K562 (cell line): ENCODE data around the gene ZFR2. TPM values are rescaled to one million over a fixed set of nuclear protein-coding genes. Genes with fewer than 3 reads are reported as not detected.
A peak's percentile ranks its signal among the peaks of the same experiment; 100 is the strongest.

Experiments used
- ATAC-seq: fragments of 200-7000 bp; cut with Tn5 transposase; 3 replicates; pipeline ENCODE4 v1.9.1; 2020; ENCODE audit warnings: moderate library complexity
- BruUV-seq: library from RNA; stranded (reverse); fragments of 400-500 nt; replicated peaks from 2 replicates; lab custom pipeline; 2021; lab: Mats Ljungman, UMichigan
- CTCF ChIA-PET: fragments of 300-600 bp; formaldehyde crosslinking; extraction: SDS; loops from one replicate; lab custom pipeline; 2021; ENCODE audit warnings: low intra/inter-chr PET ratio; lab: Yijun Ruan, JAX
- POLR2A ChIA-PET: fragments of 300-600, 350-650 bp; sonication (Branson Sonifier 250); formaldehyde crosslinking; extraction: SDS; loops from one replicate; lab custom pipeline; 2021; ENCODE audit warnings: antibody characterized with exemption, inconsistent platforms; lab: Yijun Ruan, JAX
- DNase-seq, 4 experiments: peaks; one replicate each; pipeline versions ENCODE4 v3.0.0 to v3.0.0-alpha.2; 2011 to 2018; ENCODE audit warnings: low spot score in 3 of 4, mixed read lengths in 3 of 4; ENCODE audit errors: extremely low read depth in 1 of 4
- FAIRE-seq: peaks from 2 replicates; lab custom pipeline; 2011; peaks lifted over from hg19 to GRCh38; lab: Jason Lieb, UNC
- H2AFZ ChIP-seq: 2 replicates; pipeline ENCODE4 v1.6.0; 2011; ENCODE audit warnings: low read depth, low read length, control low read depth, inconsistent platforms
- H3K27ac ChIP-seq: fragments of 200-600 bp; 3 replicates; pipeline ENCODE4 v1.8.0; 2011; ENCODE audit warnings: low read depth, mild to moderate bottlenecking, control low read depth, inconsistent platforms, low read length, moderate library complexity, mixed read lengths; ENCODE audit errors: extremely low read depth
- H3K27me3 ChIP-seq, 2 experiments: fragments of 300-600 bp in 1 of 2; 2 replicates in 1 of 2; 3 replicates in 1 of 2; pipeline versions ENCODE4 v1.6.0 to v1.8.0; 2011; ENCODE audit warnings: inconsistent platforms in 2 of 2, low read length in 2 of 2, mild to moderate bottlenecking in 1 of 2, mixed read lengths in 1 of 2, moderate library complexity in 1 of 2; ENCODE audit not compliant: control insufficient read depth in 2 of 2, insufficient read depth in 2 of 2
- H3K36me3 ChIP-seq: fragments of 300-600 bp; 3 replicates; pipeline ENCODE4 v1.8.0; 2011; ENCODE audit warnings: mild to moderate bottlenecking, low read length, inconsistent platforms; ENCODE audit not compliant: control insufficient read depth, insufficient read depth
- H3K4me1 ChIP-seq, 2 experiments: fragments of 200-600 bp in 1 of 2; replicated peaks in 1 of 2; 2 replicates in 1 of 2; 3 replicates in 1 of 2; pipeline versions ENCODE4 v1.5.1 to v1.8.0; 2011; ENCODE audit warnings: inconsistent platforms in 2 of 2, low read length in 2 of 2, mild to moderate bottlenecking in 1 of 2, mixed read lengths in 1 of 2, moderate library complexity in 1 of 2; ENCODE audit not compliant: control insufficient read depth in 2 of 2, insufficient read depth in 2 of 2
- H3K4me2 ChIP-seq: 2 replicates; pipeline ENCODE4 v1.6.1; 2011; ENCODE audit warnings: low read length, control low read depth, inconsistent platforms, mixed read lengths; ENCODE audit not compliant: insufficient read depth
- H3K4me3 ChIP-seq: fragments of 200-600 bp; sonication (generic), shearing (Covaris generic); 2 replicates; pipeline ENCODE4 v1.5.1; 2016; ENCODE audit warnings: control low read depth, inconsistent platforms
- H3K79me2 ChIP-seq: fragments of 200-600 bp; 3 replicates; pipeline ENCODE4 v1.8.0; 2011; ENCODE audit warnings: low read length, inconsistent platforms; ENCODE audit not compliant: control insufficient read depth, insufficient read depth
- H3K9ac ChIP-seq, 2 experiments: 2 replicates each; pipeline versions ENCODE4 v1.6.0 to v1.6.1; 2011; ENCODE audit warnings: low read depth in 2 of 2, low read length in 2 of 2, control low read depth in 1 of 2, inconsistent platforms in 1 of 2, mild to moderate bottlenecking in 1 of 2, mixed read lengths in 1 of 2; ENCODE audit not compliant: insufficient read depth in 1 of 2
- H3K9me1 ChIP-seq: one replicate; pipeline ENCODE4 v1.6.0; 2011; ENCODE audit warnings: inconsistent platforms, mild to moderate bottlenecking, low read length, moderate library complexity; ENCODE audit not compliant: control insufficient read depth, insufficient read depth
- H3K9me3 ChIP-seq: replicated peaks from 2 replicates; pipeline ENCODE4 v1.5.1; 2011; ENCODE audit warnings: low read depth, low read length, inconsistent platforms; ENCODE audit not compliant: control insufficient read depth, insufficient read depth
- H4K20me1 ChIP-seq: replicated peaks from 2 replicates; pipeline ENCODE4 v1.6.1; 2011; ENCODE audit warnings: low read length, inconsistent platforms, mixed read lengths; ENCODE audit not compliant: control insufficient read depth, insufficient read depth
- ATF7 ChIP-seq: fragments of 450-650 bp; IDR thresholded peaks from 2 replicates; pipeline ENCODE4 v1.7.1; 2014; ENCODE audit warnings: mild to moderate bottlenecking, moderate library complexity
- BCOR ChIP-seq: fragments of 450-650 bp; IDR thresholded peaks from 2 replicates; pipeline ENCODE4 v1.6.1; 2016
- C11orf30 ChIP-seq: fragments of 450-650 bp; IDR thresholded peaks from 2 replicates; pipeline ENCODE4 v1.6.1; 2016; ENCODE audit warnings: low read depth, mild to moderate bottlenecking
- CBFA2T2 ChIP-seq: fragments of 450-650 bp; conservative IDR thresholded peaks from 2 replicates; pipeline ENCODE4 v1.6.1; 2017; ENCODE audit warnings: mild to moderate bottlenecking
- CTBP1 ChIP-seq: fragments of 450-650 bp; IDR thresholded peaks from 2 replicates; pipeline ENCODE4 v1.6.1; 2016; ENCODE audit warnings: borderline replicate concordance
- EGR1 ChIP-seq: fragments of 450-650 bp; conservative IDR thresholded peaks from 2 replicates; pipeline ENCODE4 v1.6.1; 2017; ENCODE audit warnings: mild to moderate bottlenecking
- JUND ChIP-seq, 2 experiments: IDR thresholded peaks; 2 replicates in 1 of 2; 3 replicates in 1 of 2; pipeline ENCODE4 v1.6.1; 2011; ENCODE audit warnings: borderline replicate concordance in 2 of 2, low read depth in 2 of 2, low read length in 2 of 2, improper control_type of control experiment in 1 of 2, missing biosample characterization in 1 of 2, missing genetic modification characterization in 1 of 2, missing genetic modification reagents in 1 of 2
- KDM1A ChIP-seq, 2 experiments: fragments of 450-650 bp; IDR thresholded peaks; 2 replicates each; pipeline ENCODE4 v1.6.1; 2016; ENCODE audit warnings: mild to moderate bottlenecking in 2 of 2
- NFE2L1 ChIP-seq: fragments of 450-650 bp; IDR thresholded peaks from 2 replicates; pipeline ENCODE4 v1.6.1; 2016; ENCODE audit warnings: missing genetic modification characterization, low read depth, mild to moderate bottlenecking, missing compliant biosample characterization, moderate library complexity, borderline replicate concordance
- PTBP1 ChIP-seq: fragments of 200-400 bp; formaldehyde crosslinking; IDR thresholded peaks from 2 replicates; pipeline ENCODE4 v1.6.1; 2017; ENCODE audit warnings: low read depth, low read length
- RFX1 ChIP-seq: fragments of 450-650 bp; IDR thresholded peaks from 2 replicates; pipeline ENCODE4 v1.6.1; 2016; ENCODE audit warnings: mild to moderate bottlenecking, moderate library complexity
- TAF15 ChIP-seq: fragments of 200-400 bp; formaldehyde crosslinking; IDR thresholded peaks from 2 replicates; pipeline ENCODE4 v1.6.1; 2017; ENCODE audit warnings: mild to moderate bottlenecking, low read depth, low read length, moderate library complexity
- TEAD1 ChIP-seq, 2 experiments: fragments of 450-650 bp in 1 of 2; sonication (generic) in 1 of 2; formaldehyde crosslinking; IDR thresholded peaks; 2 replicates each; pipeline versions ENCODE4 v1.4.0 to v1.8.0; 2020 to 2022; ENCODE audit warnings: mild to moderate bottlenecking in 2 of 2, missing genetic modification reagents in 1 of 2
- ZNF311 ChIP-seq: fragments of 250-450 bp; sonication (Bioruptor Pico); IDR thresholded peaks from 2 replicates; pipeline ENCODE4 v1.4.0; 2020; ENCODE audit warnings: mild to moderate bottlenecking, moderate library complexity
- WGBS: fragments of 100-300 bp; shearing (Covaris generic); methylation state at CpG from one replicate; pipeline ENCODE4 v1.1.6; 2016; ENCODE audit warnings: low coverage, mixed read lengths; ENCODE audit not compliant: insufficient coverage; ENCODE audit errors: missing lambda C conversion rate; 5-methylcytosine and 5-hydroxymethylcytosine counted together
- in situ Hi-C: fragments of 300-500 bp; cut with MboI; formaldehyde crosslinking; loops from 4 replicates; pipeline ENCODE4 v1.15.0; 2018; ENCODE audit warnings: inconsistent platforms, mixed read lengths
- intact Hi-C: fragments of 100-400 bp; cut with micrococcal nuclease; formaldehyde crosslinking; loops from 2 replicates; pipeline ENCODE4 v1.14.2; 2022
- polyA plus RNA-seq, 8 experiments: library from polyadenylated mRNA; depleted of rRNA in 4 of 8; stranded (reverse) in 5 of 8; unstranded in 3 of 8; fragments of >200 nt; fragmentation: Nextera tagmentation in 2 of 8; fragmentation: Illumina TruSeq in 1 of 8; extraction: Ambion mirVana in 2 of 8; extraction: Trizol in 1 of 8; gene quantifications; 2 replicates each; pipeline versions ENCODE4 v1.2.1 to v1.2.3, GENCODE V29; 2011 to 2014; ENCODE audit warnings: inconsistent platforms in 1 of 8, missing spikeins in 1 of 8
- total RNA-seq, 7 experiments: library from RNA; depleted of rRNA in 6 of 7; stranded (reverse); fragments of >200 nt in 6 of 7; fragmentation: Illumina TruSeq in 2 of 7; extraction: Trizol in 2 of 7; gene quantifications; 2 replicates each; pipeline versions ENCODE4 v1.2.1 to v1.2.3, GENCODE V29; 2011 to 2021; ENCODE audit warnings: low replicate concordance in 1 of 7
- TF ChIP-seq, protein P1 (sequence below): fragments of 250-450 bp; sonication (Bioruptor Pico); IDR thresholded peaks from 2 replicates; pipeline ENCODE4 v1.5.0; 2021
- TF ChIP-seq, protein P2 (sequence below): sonication (generic); formaldehyde crosslinking; IDR thresholded peaks from 2 replicates; pipeline ENCODE4 v1.8.0; 2022; ENCODE audit warnings: mild to moderate bottlenecking, missing genetic modification reagents

ZFR2 gene
- total and polyA plus RNA-seq, 9 of the 15 experiments (the other 6 are each of a cell fraction or from before 2014, with no cell fraction given) = 0.03 to 0.59 (median 0.07) TPM; not detected in 6

DNA sequence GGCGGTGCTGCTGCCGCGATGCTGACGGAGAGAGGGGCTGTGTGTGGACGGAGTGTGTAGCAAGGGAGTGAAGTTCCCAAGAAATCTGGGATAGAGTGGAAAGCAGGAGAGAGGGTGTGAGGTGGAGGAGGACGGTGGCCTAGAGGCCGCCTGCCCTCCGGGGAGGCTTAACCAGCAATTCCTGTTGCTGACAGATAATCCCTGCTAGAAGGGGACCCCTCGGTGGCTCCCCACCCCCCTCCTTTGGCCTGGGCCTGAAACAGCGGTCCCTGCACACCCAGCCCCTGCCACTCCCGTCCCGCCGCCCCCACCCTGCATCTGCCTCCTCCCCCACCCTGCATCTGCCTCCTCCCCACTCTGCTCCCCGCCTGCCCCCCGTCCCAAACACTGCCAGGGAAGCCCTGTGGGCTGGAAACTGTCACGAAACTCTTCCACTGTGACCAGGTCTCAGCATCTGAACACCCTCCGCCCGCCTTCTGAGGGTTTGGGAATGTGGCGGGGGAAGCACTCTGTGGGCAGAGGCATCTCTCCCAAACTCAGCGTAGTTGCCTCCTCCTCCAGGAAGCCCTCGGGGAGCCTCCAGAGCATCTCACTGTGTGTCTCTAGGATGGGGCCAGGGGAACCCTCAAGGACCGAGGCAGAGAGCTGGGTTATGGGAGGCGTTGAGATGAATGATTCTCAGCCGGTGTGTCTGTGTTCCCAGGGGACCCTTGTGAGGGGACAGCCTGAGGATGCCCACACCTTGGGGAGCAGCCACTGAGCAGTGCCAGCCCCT is 65.5 kb downstream of the ZFR2 start (continued):
- TF ChIP-seq JUND (IDR thresholded peaks at IDR 0.05; ENCODE audit: borderline replicate concordance, low read depth, low read length) (no peak), JUND (tag; IDR thresholded peaks at IDR 0.05; ENCODE audit: borderline replicate concordance, low read depth, low read length) (no peak), BCOR (peak; percentile 48; the same call in 1 of the 2 replicates), TAF15 (no peak)
- TF ChIP-seq, protein P1, sequence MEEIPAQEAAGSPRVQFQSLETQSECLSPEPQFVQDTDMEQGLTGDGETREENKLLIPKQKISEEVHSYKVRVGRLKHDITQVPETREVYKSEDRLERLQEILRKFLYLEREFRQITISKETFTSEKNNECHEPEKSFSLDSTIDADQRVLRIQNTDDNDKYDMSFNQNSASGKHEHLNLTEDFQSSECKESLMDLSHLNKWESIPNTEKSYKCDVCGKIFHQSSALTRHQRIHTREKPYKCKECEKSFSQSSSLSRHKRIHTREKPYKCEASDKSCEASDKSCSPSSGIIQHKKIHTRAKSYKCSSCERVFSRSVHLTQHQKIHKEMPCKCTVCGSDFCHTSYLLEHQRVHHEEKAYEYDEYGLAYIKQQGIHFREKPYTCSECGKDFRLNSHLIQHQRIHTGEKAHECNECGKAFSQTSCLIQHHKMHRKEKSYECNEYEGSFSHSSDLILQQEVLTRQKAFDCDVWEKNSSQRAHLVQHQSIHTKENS (CRISPR knock-in tag) = no peak

DNA sequence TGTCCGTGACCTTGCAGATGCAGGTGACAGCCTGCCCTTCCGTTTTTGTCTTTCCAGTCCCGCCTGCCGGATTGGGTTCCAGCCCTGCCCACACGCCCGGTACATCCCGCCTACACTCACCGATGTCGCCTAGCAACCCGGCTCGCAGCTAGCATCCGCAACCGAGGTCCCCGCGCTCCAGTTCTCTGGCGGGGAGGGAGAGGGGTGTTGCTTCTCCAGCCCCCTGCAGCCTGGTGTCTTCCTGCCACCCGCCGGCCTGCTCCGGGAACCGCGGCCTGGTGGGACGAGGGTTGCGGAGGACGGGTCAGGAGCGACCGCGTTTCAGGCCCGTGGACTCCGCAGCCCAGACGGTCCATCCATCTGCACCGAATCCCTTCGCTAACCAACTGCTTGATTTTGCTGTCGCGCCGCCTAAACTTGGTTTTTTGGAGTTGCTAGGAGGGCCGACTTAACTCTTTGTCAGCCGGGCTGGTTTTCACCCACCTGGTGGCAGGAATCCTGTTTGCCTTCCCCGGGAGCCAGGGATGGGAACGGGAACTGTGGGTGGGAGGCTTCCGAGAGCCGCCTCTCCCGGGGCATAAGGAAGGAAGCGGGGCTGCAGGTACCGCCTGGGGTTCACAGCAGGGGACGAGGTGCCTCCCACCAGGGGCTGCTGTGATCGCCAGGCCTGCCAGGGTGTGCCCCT is 67.3 kb downstream of the ZFR2 start:
- CTCF ChIA-PET = no interaction called here
- POLR2A ChIA-PET = interaction anchor here (0.6 kb wide), 1 partner anchor 104 kb away, joined by 4 read pairs; no protein-coding TSS in a partner anchor
- Histone ChIP-seq H3K27me3 (peaks cover 20 to 33% of the 10 kb centered on the region in 2 experiments; a peak in 4 of 5 replicates), H3K4me1 (peaks cover 0 to 23% of the 10 kb centered on the region in 2 experiments; a peak in 3 of 5 replicates), H3K9me3 (no peaks in the 10 kb centered on the region), H3K4me3 (no peak overlapping the region), H2AFZ (no peak overlapping the region), H3K79me2 (no peaks in the 10 kb centered on the region), H3K9me1 (no peaks in the 10 kb centered on the region), H3K27ac (no peak overlapping the region), H3K4me2 (no peak overlapping the region), H3K9ac (no peak overlapping the region), H3K36me3 (no peaks in the 10 kb centered on the region), H4K20me1 (no peaks in the 10 kb centered on the region)
- ATAC-seq = peak; percentile 63; the same call in 2 of the 3 replicates
- intact Hi-C loops = no loop called here
- FAIRE-seq = no peak
- in situ Hi-C loops = no loop called here
- TF ChIP-seq CTBP1 (peak; percentile 66; the same call in 1 of the 2 replicates), TEAD1 (CRISPR knock-in tag; IDR thresholded peaks at IDR 0.05) (peak in 1 of 2 experiments; percentile 45; a peak in 1 of 4 replicates), EGR1 (peak; percentile 73), RFX1 (peak; percentile 84), NFE2L1 (no peak), BCOR (no peak), C11orf30 (no peak), CBFA2T2 (no peak), ZNF311 (CRISPR knock-in tag) (no peak), PTBP1 (no peak), KDM1A (IDR thresholded peaks at IDR 0.05) (peak in 1 of 2 experiments; percentile 27; a peak in 1 of 4 replicates), ATF7 (no peak)
- TF ChIP-seq, protein P2, sequence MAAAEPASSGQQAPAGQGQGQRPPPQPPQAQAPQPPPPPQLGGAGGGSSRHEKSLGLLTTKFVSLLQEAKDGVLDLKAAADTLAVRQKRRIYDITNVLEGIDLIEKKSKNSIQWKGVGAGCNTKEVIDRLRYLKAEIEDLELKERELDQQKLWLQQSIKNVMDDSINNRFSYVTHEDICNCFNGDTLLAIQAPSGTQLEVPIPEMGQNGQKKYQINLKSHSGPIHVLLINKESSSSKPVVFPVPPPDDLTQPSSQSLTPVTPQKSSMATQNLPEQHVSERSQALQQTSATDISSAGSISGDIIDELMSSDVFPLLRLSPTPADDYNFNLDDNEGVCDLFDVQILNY = no peak
- peak in 3 of 4 experiments; percentile 38 to 56 (median 53) for DNase-seq
- no TSS peak for BruUV-seq
- 11% methylated on average over 42 of the region's 46 CpGs for WGBS
